Activated T-cell treated with anti-CD3 and anti-CD28 coated beads, Interleukin-2, amount 50 U/mL, for 72 hours (primary cell): ENCODE results near the gene KAZALD1. TPM values are rescaled to one million over a fixed set of nuclear protein-coding genes. Genes with fewer than 3 reads are reported as not detected.

Experiments
- ATAC-seq, 2 donors: fragments of 150-1000 bp; cut with Tn5 transposase; replicated peaks in 1 of 2; 2 replicates each; pipeline ENCODE4 v1.10.0; 2021; ENCODE audit warnings: moderate library complexity in 2 of 2, mild to moderate bottlenecking in 1 of 2
- DNase-seq, 2 donors: peaks; one replicate each; pipeline ENCODE4 v3.0.0; 2021 to 2022; ENCODE audit warnings: mixed read lengths in 1 of 2
- H3K27ac Mint-ChIP-seq: one replicate; pipeline ENCODE4 v1.8.0; 2022; ENCODE audit warnings: mild to moderate bottlenecking, moderate library complexity, mixed read lengths
- H3K27me3 Mint-ChIP-seq: one replicate; pipeline ENCODE4 v1.8.0; 2022; ENCODE audit warnings: low read depth, mixed read lengths
- H3K36me3 Mint-ChIP-seq, 2 donors: one replicate each; pipeline ENCODE4 v1.8.0; 2022; ENCODE audit warnings: mixed read lengths in 2 of 2, mild to moderate bottlenecking in 1 of 2; ENCODE audit not compliant: insufficient read depth in 2 of 2
- H3K4me1 Mint-ChIP-seq: one replicate; pipeline ENCODE4 v1.8.0; 2022; ENCODE audit warnings: low read depth, mixed read lengths
- H3K4me3 Mint-ChIP-seq, 2 donors: one replicate each; pipeline ENCODE4 v1.8.0; 2022; ENCODE audit warnings: mild to moderate bottlenecking in 2 of 2, mixed read lengths in 2 of 2, moderate library complexity in 2 of 2
- H3K9me3 Mint-ChIP-seq, 2 donors: one replicate each; pipeline ENCODE4 v1.8.0; 2022; ENCODE audit warnings: mixed read lengths in 2 of 2
- total RNA-seq, 2 donors: library from RNA; stranded (reverse); gene quantifications; one replicate each; pipeline ENCODE4 v1.2.3, GENCODE V29; 2022

KAZALD1 gene
- total RNA-seq, 2 donors from 2014 or later: 0.49 to 0.53 TPM

- peaks cover 32% of the 10 kb centered on the region for H3K27me3 Mint-ChIP-seq
- peaks cover 48% of the 10 kb centered on the region for H3K4me1 Mint-ChIP-seq
- ATAC-seq (peak; percentile 62 to 67), DNase-seq (peak; percentile 90 to 92)
- peak overlapping the region; percentile 87 for H3K27ac Mint-ChIP-seq
- H3K9me3 Mint-ChIP-seq: no peaks in the 10 kb centered on the region
- peaks cover 0 to 4% of the 10 kb centered on the region in 2 donors for H3K36me3 Mint-ChIP-seq
- peak overlapping the region; percentile 85 to 87 for H3K4me3 Mint-ChIP-seq
These were observed 702 bp upstream of the KAZALD1 start for GRCh38 chr10:101060951-101061623.

GRCh38 chr10:101062232-101063049, 652 bp downstream of the KAZALD1 start:
- ATAC-seq (peak; percentile 53 to 60), DNase-seq (peak; percentile 73 to 75)
- Mint-ChIP-seq H3K9me3 (no peaks in the 10 kb centered on the region), H3K36me3 (no peaks in the 10 kb centered on the region), H3K27ac (no peak overlapping the region), H3K4me1 (peaks cover 47% of the 10 kb centered on the region), H3K27me3 (peaks cover 40% of the 10 kb centered on the region), H3K4me3 (peak overlapping the region; percentile 72 to 85)

GRCh38 chr10:101063050-101063525, 1.3 kb downstream of the KAZALD1 start:
- DNase-seq (peak in 1 of 2 donors; percentile 17), ATAC-seq (no peak)
- Mint-ChIP-seq H3K27me3 (peaks cover 44% of the 10 kb centered on the region), H3K27ac (no peak overlapping the region), H3K4me3 (peak overlapping the region; percentile 72 to 85), H3K9me3 (no peaks in the 10 kb centered on the region), H3K4me1 (peaks cover 47% of the 10 kb centered on the region), H3K36me3 (no peaks in the 10 kb centered on the region)

- no peaks in the 10 kb centered on the region for H3K9me3 Mint-ChIP-seq
- no peak for ATAC-seq
- H3K4me1 Mint-ChIP-seq: peaks cover 42% of the 10 kb centered on the region
- no peak for DNase-seq
- no peaks in the 10 kb centered on the region for H3K36me3 Mint-ChIP-seq
- H3K27me3 Mint-ChIP-seq: peaks cover 44% of the 10 kb centered on the region
- peak overlapping the region; percentile 24 to 39 for H3K4me3 Mint-ChIP-seq
- H3K27ac Mint-ChIP-seq: no peak overlapping the region
These were observed 2.0 kb downstream of the KAZALD1 start for GRCh38 chr10:101063548-101064414.

GRCh38 chr10:101064415-101065030, 2.7 kb downstream of the KAZALD1 start:
- H3K27ac Mint-ChIP-seq: no peak overlapping the region
- no peak overlapping the region for H3K4me3 Mint-ChIP-seq
- peaks cover 44% of the 10 kb centered on the region for H3K27me3 Mint-ChIP-seq
- DNase-seq (no peak), ATAC-seq (no peak)
- no peaks in the 10 kb centered on the region for H3K36me3 Mint-ChIP-seq
- H3K9me3 Mint-ChIP-seq: no peaks in the 10 kb centered on the region
- H3K4me1 Mint-ChIP-seq: peaks cover 38% of the 10 kb centered on the region

- H3K36me3 Mint-ChIP-seq: no peaks in the 10 kb centered on the region
- H3K27ac Mint-ChIP-seq: no peak overlapping the region
- peaks cover 35% of the 10 kb centered on the region for H3K4me1 Mint-ChIP-seq
- no peaks in the 10 kb centered on the region for H3K9me3 Mint-ChIP-seq
- peak overlapping the region; percentile 85 to 86 for H3K4me3 Mint-ChIP-seq
- DNase-seq (no peak), ATAC-seq (no peak)
- H3K27me3 Mint-ChIP-seq: peaks cover 44% of the 10 kb centered on the region
These were observed 3.8 kb downstream of the KAZALD1 start for GRCh38 chr10:101065481-101066145.

- ATAC-seq (peak; percentile 53 to 58), DNase-seq (peak; percentile 60 to 66)
- no peaks in the 10 kb centered on the region for H3K9me3 Mint-ChIP-seq
- no peak overlapping the region for H3K27ac Mint-ChIP-seq
- peaks cover 45% of the 10 kb centered on the region for H3K27me3 Mint-ChIP-seq
- no peaks in the 10 kb centered on the region for H3K36me3 Mint-ChIP-seq
- peaks cover 39% of the 10 kb centered on the region for H3K4me1 Mint-ChIP-seq
- peak overlapping the region; percentile 85 to 86 for H3K4me3 Mint-ChIP-seq
These were observed 4.5 kb downstream of the KAZALD1 start for GRCh38 chr10:101066146-101066895.

GRCh38 chr10:101066896-101067355, 5.1 kb downstream of the KAZALD1 start:
- H3K36me3 Mint-ChIP-seq: no peaks in the 10 kb centered on the region
- ATAC-seq (no peak), DNase-seq (no peak)
- peak overlapping the region; percentile 85 to 86 for H3K4me3 Mint-ChIP-seq
- H3K27me3 Mint-ChIP-seq: peaks cover 51% of the 10 kb centered on the region
- no peak overlapping the region for H3K27ac Mint-ChIP-seq
- no peaks in the 10 kb centered on the region for H3K9me3 Mint-ChIP-seq
- peaks cover 40% of the 10 kb centered on the region for H3K4me1 Mint-ChIP-seq

- H3K36me3 Mint-ChIP-seq: no peaks in the 10 kb centered on the region
- H3K27ac Mint-ChIP-seq: peak overlapping the region; percentile 7
- H3K27me3 Mint-ChIP-seq: peaks cover 57% of the 10 kb centered on the region
- H3K4me1 Mint-ChIP-seq: peaks cover 37% of the 10 kb centered on the region
- DNase-seq (peak; percentile 80), ATAC-seq (peak; percentile 73 to 74)
- H3K4me3 Mint-ChIP-seq: peak overlapping the region; percentile 85 to 86
- H3K9me3 Mint-ChIP-seq: no peaks in the 10 kb centered on the region
These were observed 5.7 kb downstream of the KAZALD1 start for GRCh38 chr10:101067356-101068083.

- DNase-seq (no peak), ATAC-seq (no peak)
- H3K27me3 Mint-ChIP-seq: peaks cover 61% of the 10 kb centered on the region
- H3K36me3 Mint-ChIP-seq: no peaks in the 10 kb centered on the region
- no peak overlapping the region for H3K4me3 Mint-ChIP-seq
- peaks cover 27% of the 10 kb centered on the region for H3K4me1 Mint-ChIP-seq
- H3K9me3 Mint-ChIP-seq: no peaks in the 10 kb centered on the region
- H3K27ac Mint-ChIP-seq: no peak overlapping the region
These were observed 7.7 kb downstream of the KAZALD1 start for GRCh38 chr10:101069441-101069840.

GRCh38 chr10:101070098-101070497, 8.3 kb downstream of the KAZALD1 start:
- H3K36me3 Mint-ChIP-seq: no peaks in the 10 kb centered on the region
- H3K4me3 Mint-ChIP-seq: no peak overlapping the region
- ATAC-seq: no peak
- H3K27me3 Mint-ChIP-seq: peaks cover 57% of the 10 kb centered on the region
- H3K27ac Mint-ChIP-seq: no peak overlapping the region
- no peaks in the 10 kb centered on the region for H3K9me3 Mint-ChIP-seq
- peaks cover 27% of the 10 kb centered on the region for H3K4me1 Mint-ChIP-seq
- no peak for DNase-seq
